T-helper 1 cell (primary cell): ENCODE data around the gene DGKG.
A peak's percentile ranks its signal among the peaks of the same experiment; 100 is the strongest.

Experiments used
- DNase-seq, 5 donors: peaks; one replicate each; pipeline ENCODE4 v3.0.0-alpha.2; 2012 to 2020

The DGKG gene

GRCh38 chr3:186237915-186238314 lies 124.1 kb downstream of the DGKG start:
- no peak for DNase-seq

- DNase-seq = no peak
Observed at GRCh38 chr3:186236357-186237020, 125.5 kb downstream of the DGKG start.

- DNase-seq = peak in 1 of 5 donors; percentile 51
Observed at GRCh38 chr3:186235554-186235953, 126.5 kb downstream of the DGKG start.

- no peak for DNase-seq
Observed at GRCh38 chr3:186234152-186234551, 127.9 kb downstream of the DGKG start.

GRCh38 chr3:186226482-186226881 lies 135.6 kb downstream of the DGKG start:
- no peak for DNase-seq

- no peak for DNase-seq
Observed at GRCh38 chr3:186225603-186226002, 136.4 kb downstream of the DGKG start.

- no peak for DNase-seq
Observed at GRCh38 chr3:186224041-186224610, 137.9 kb downstream of the DGKG start.

- DNase-seq = no peak
Observed at GRCh38 chr3:186223476-186223875, 138.6 kb downstream of the DGKG start.

- no peak for DNase-seq
Observed at GRCh38 chr3:186221760-186222378, 140.2 kb downstream of the DGKG start.

GRCh38 chr3:186220911-186221645 lies 141.0 kb downstream of the DGKG start:
- no peak for DNase-seq

- DNase-seq = no peak
Observed at GRCh38 chr3:186220365-186220764, 141.7 kb downstream of the DGKG start.

- DNase-seq = no peak
Observed at GRCh38 chr3:186219211-186219638, 142.8 kb downstream of the DGKG start.

- no peak for DNase-seq
Observed at GRCh38 chr3:186218421-186218820, 143.6 kb downstream of the DGKG start.

GRCh38 chr3:186217820-186218164 lies 144.2 kb downstream of the DGKG start:
- peak in 1 of 5 donors; percentile 75 for DNase-seq

- no peak for DNase-seq
Observed at GRCh38 chr3:186216900-186217819, 144.9 kb downstream of the DGKG start.

- DNase-seq = no peak
Observed at GRCh38 chr3:186214670-186215069, 147.4 kb downstream of the DGKG start.

GRCh38 chr3:186213946-186214345 lies 148.1 kb downstream of the DGKG start:
- DNase-seq = no peak

- no peak for DNase-seq
Observed at GRCh38 chr3:186212611-186213010, 149.4 kb downstream of the DGKG start.

GRCh38 chr3:186210852-186211500 lies 151.1 kb downstream of the DGKG start:
- DNase-seq = no peak

- DNase-seq = no peak
Observed at GRCh38 chr3:186209810-186210752, 152.0 kb downstream of the DGKG start.
